Lower leg skin (tissue), 3 donors: ENCODE results near the gene UBAP1L.

ENCODE experiments used
- POLR2A ChIP-seq, 2 donors: fragments of 450-650 bp; IDR thresholded peaks; one replicate each; pipeline ENCODE4 v1.6.1; 2016 to 2017; ENCODE audit warnings: antibody characterized with exemption in 2 of 2, mild to moderate bottlenecking in 1 of 2, moderate library complexity in 1 of 2
- TF ChIP-seq, protein P1 (sequence below), 3 donors: fragments of 450-650 bp; IDR thresholded peaks; one replicate each; pipeline ENCODE4 v1.5.1; 2016; ENCODE audit warnings: antibody characterized with exemption in 3 of 3, mild to moderate bottlenecking in 3 of 3, moderate library complexity in 2 of 3

DNA sequence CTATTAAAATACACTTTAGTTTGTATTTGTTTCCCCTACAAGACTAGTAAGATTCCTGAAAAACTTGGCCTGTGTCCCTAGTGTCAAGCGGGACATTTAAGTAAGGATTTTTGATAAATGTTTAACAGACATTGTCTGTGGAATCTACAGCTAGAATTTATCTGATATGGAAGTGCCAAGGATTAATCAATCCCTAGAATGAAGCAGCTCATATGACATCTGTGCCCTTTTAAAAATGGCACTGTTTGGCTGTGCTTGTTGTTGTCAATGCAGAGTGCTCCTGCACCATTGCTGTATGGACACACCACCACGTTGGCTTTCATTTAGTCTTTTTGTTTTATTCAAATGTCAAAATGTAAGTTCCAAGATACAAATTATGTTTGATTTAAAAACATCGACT lies 32.9 kb upstream of the UBAP1L start:
- TF ChIP-seq, protein P1, sequence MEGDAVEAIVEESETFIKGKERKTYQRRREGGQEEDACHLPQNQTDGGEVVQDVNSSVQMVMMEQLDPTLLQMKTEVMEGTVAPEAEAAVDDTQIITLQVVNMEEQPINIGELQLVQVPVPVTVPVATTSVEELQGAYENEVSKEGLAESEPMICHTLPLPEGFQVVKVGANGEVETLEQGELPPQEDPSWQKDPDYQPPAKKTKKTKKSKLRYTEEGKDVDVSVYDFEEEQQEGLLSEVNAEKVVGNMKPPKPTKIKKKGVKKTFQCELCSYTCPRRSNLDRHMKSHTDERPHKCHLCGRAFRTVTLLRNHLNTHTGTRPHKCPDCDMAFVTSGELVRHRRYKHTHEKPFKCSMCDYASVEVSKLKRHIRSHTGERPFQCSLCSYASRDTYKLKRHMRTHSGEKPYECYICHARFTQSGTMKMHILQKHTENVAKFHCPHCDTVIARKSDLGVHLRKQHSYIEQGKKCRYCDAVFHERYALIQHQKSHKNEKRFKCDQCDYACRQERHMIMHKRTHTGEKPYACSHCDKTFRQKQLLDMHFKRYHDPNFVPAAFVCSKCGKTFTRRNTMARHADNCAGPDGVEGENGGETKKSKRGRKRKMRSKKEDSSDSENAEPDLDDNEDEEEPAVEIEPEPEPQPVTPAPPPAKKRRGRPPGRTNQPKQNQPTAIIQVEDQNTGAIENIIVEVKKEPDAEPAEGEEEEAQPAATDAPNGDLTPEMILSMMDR (IDR thresholded peaks at IDR 0.05): no peak
- TF ChIP-seq POLR2A (IDR thresholded peaks at IDR 0.05): no peak
